Measurements from ENCODE around the gene HOXA7.
A peak's percentile ranks its signal among the peaks of the same experiment; 100 is the strongest.

DNA sequence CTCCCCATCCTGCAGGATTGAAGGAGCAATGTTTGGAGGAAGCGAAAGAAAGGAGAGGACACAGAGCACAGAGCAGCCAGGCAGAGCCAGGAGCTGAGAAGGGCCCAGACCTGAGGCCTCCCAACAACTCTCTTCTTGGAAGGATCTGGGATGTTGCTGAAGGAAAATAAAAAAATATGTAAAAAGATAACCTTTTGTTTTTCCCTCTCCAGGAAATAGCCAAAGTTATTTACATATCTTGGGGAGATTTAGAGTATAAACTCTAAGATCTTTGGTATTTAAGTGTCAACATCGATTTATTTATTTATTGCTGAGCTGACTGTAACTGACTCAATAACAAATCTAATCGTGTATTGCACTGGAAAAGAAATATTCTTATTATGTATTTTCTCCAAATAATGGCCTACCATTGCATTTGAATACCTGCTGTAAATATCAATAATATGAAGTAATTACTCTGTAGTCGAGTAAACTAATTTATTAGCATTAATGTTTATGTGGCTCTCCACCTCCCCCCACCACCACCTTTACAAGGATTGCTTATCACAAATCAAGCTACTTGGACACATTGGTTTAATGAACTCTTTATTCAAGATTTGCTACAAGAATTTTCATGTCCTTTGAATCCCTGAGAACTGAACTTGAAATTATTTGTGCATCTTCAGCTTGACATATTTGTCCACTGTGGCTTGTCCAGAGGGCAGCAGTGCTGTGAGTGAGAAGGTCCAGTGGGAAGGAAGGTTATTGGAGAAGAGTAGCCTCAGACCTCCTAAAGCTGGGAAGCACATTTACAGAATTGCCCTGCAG, 30.4 kb upstream of the HOXA7 start:
- TF ChIP-seq, protein P1, sequence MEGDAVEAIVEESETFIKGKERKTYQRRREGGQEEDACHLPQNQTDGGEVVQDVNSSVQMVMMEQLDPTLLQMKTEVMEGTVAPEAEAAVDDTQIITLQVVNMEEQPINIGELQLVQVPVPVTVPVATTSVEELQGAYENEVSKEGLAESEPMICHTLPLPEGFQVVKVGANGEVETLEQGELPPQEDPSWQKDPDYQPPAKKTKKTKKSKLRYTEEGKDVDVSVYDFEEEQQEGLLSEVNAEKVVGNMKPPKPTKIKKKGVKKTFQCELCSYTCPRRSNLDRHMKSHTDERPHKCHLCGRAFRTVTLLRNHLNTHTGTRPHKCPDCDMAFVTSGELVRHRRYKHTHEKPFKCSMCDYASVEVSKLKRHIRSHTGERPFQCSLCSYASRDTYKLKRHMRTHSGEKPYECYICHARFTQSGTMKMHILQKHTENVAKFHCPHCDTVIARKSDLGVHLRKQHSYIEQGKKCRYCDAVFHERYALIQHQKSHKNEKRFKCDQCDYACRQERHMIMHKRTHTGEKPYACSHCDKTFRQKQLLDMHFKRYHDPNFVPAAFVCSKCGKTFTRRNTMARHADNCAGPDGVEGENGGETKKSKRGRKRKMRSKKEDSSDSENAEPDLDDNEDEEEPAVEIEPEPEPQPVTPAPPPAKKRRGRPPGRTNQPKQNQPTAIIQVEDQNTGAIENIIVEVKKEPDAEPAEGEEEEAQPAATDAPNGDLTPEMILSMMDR (IDR thresholded peaks at IDR 0.05) = no peak
- TF ChIP-seq EZH2 (IDR thresholded peaks at IDR 0.05) (peak; percentile 1), EZH2phosphoT487 (IDR thresholded peaks at IDR 0.05) (no peak)

All from neural progenitor cell (in vitro differentiated cells).